Stimulated activated CD4-positive, alpha-beta T cell treated with anti-CD3 and anti-CD28 coated beads, Interleukin-15, amount 100 ng/mL, for 48 hours (primary cell): ENCODE results near the gene NFS1.

ENCODE experiments used
- DNase-seq, 2 donors: peaks; one replicate each; pipeline ENCODE4 v3.0.0-alpha.2; 2020; ENCODE audit warnings: low read depth in 2 of 2

Gene NFS1

GRCh38 chr20:35674921-35675320 lies 24.2 kb downstream of the NFS1 start:
- no peak for DNase-seq

GRCh38 chr20:35673884-35674283 lies 25.3 kb downstream of the NFS1 start:
- DNase-seq, result no peak

GRCh38 chr20:35669681-35670080 lies 29.5 kb downstream of the NFS1 start:
- no peak for DNase-seq

- DNase-seq, result no peak
Measured at GRCh38 chr20:35669221-35669620, 29.9 kb downstream of the NFS1 start.

GRCh38 chr20:35665949-35666288 lies 33.2 kb downstream of the NFS1 start:
- no peak for DNase-seq

- DNase-seq, result peak; percentile 85 to 90
Measured at GRCh38 chr20:35664466-35665206, 34.5 kb downstream of the NFS1 start, which contains the start of the genes CPNE1 and RBM12. Gene CPNE1 (minus strand): TSS chr20:35664900. CDS start chr20:35632923, 31,977 bp downstream. Gene RBM12 (minus strand): TSS chr20:35664900. CDS start chr20:35655322, 9,578 bp downstream.

GRCh38 chr20:35663516-35664465 lies 35.4 kb downstream of the NFS1 start:
- DNase-seq, result peak; percentile 26 to 52

- no peak for DNase-seq
Measured at GRCh38 chr20:35662551-35662950, 36.6 kb downstream of the NFS1 start.

- DNase-seq, result no peak
Measured at GRCh38 chr20:35661908-35662307, 37.2 kb downstream of the NFS1 start.

GRCh38 chr20:35661053-35661452 lies 38.1 kb downstream of the NFS1 start:
- no peak for DNase-seq

- peak; percentile 17 to 37 for DNase-seq
Measured at GRCh38 chr20:35660122-35660937, 38.8 kb downstream of the NFS1 start.

GRCh38 chr20:35657271-35657670 lies 41.9 kb downstream of the NFS1 start:
- DNase-seq, result no peak

GRCh38 chr20:35654415-35654814 lies 44.7 kb downstream of the NFS1 start:
- DNase-seq, result no peak

GRCh38 chr20:35653893-35654292 lies 45.3 kb downstream of the NFS1 start:
- DNase-seq, result no peak

GRCh38 chr20:35653430-35653734 lies 45.8 kb downstream of the NFS1 start:
- DNase-seq, result no peak

GRCh38 chr20:35652641-35653429 lies 46.3 kb downstream of the NFS1 start:
- no peak for DNase-seq

- DNase-seq, result no peak
Measured at GRCh38 chr20:35651958-35652357, 47.2 kb downstream of the NFS1 start.

GRCh38 chr20:35650632-35651031 lies 48.5 kb downstream of the NFS1 start:
- DNase-seq, result no peak

GRCh38 chr20:35648836-35649235 lies 50.3 kb downstream of the NFS1 start:
- no peak for DNase-seq

GRCh38 chr20:35644806-35645205 lies 54.3 kb downstream of the NFS1 start:
- DNase-seq, result no peak

GRCh38 chr20:35643045-35643444 lies 56.1 kb downstream of the NFS1 start:
- no peak for DNase-seq
